Right lobe of liver (tissue), 6 donors: ENCODE measurements around the gene IFNL3. TPM values are rescaled to one million over a fixed set of nuclear protein-coding genes. Genes with fewer than 3 reads are reported as not detected.

Source experiments
- ATAC-seq, 4 donors: fragments of 200-7000 bp; cut with Tn5 transposase; one replicate each; pipeline ENCODE4 v1.9.1; 2020; ENCODE audit warnings: mild to moderate bottlenecking in 4 of 4, moderate library complexity in 4 of 4
- DNase-seq, 3 donors: peaks; one replicate each; pipeline ENCODE4 v3.0.0-alpha.2; 2020
- H3K27ac ChIP-seq, 3 donors: fragments of 200-600 bp; one replicate each; pipeline ENCODE4 v1.8.0; 2022
- H3K27me3 ChIP-seq, 2 donors: fragments of 200-600 bp; one replicate each; pipeline ENCODE4 v1.8.0; 2022
- H3K36me3 ChIP-seq, 4 donors: fragments of 200-600 bp; sonication (generic) in 1 of 4; one replicate each; pipeline versions ENCODE4 v1.5.1 to v1.8.0; 2017 to 2022; ENCODE audit warnings: control low read depth in 1 of 4
- H3K4me1 ChIP-seq, 4 donors: fragments of 200-600 bp; sonication (generic) in 1 of 4; one replicate each; pipeline versions ENCODE4 v1.5.1 to v1.8.0; 2017 to 2022; ENCODE audit warnings: control low read depth in 1 of 4
- H3K4me3 ChIP-seq, 3 donors: fragments of 200-600 bp; one replicate each; pipeline ENCODE4 v1.8.0; 2022
- H3K9me3 ChIP-seq, 4 donors: fragments of 200-600 bp; sonication (generic) in 1 of 4; one replicate each; pipeline versions ENCODE4 v1.5.1 to v1.8.0; 2017 to 2022; ENCODE audit warnings: control low read depth in 1 of 4
- POLR2A ChIP-seq: fragments of 450-650 bp; IDR thresholded peaks from one replicate; pipeline ENCODE4 v1.6.1; 2017; ENCODE audit warnings: antibody characterized with exemption, mild to moderate bottlenecking
- WGBS: methylation state at CpG from one replicate; pipeline ENCODE4 v1.1.6; 2018; ENCODE audit warnings: low coverage, low lambda C conversion rate; ENCODE audit not compliant: insufficient coverage; ENCODE audit errors: missing lambda C conversion rate; 5-methylcytosine and 5-hydroxymethylcytosine counted together
- intact Hi-C, 2 donors: fragments of 100-400 bp; cut with DNase I; formaldehyde crosslinking; loops; one replicate each; pipeline versions ENCODE4 v1.11.2 to v1.14.1; 2022
- total RNA-seq, 6 experiments: library from RNA; depleted of rRNA in 2 of 6; stranded (reverse); fragments of >200 nt in 2 of 6; fragmentation: NEBNext Ultra II Directional in 3 of 6; extraction: Animal tissue kit (Norgen Biotek cat#: 25700) in 3 of 6; gene quantifications; one replicate each; pipeline versions ENCODE4 v1.1.0 to v1.2.4, GENCODE V29; 2016 to 2023
- TF ChIP-seq, protein P1 (sequence below), 4 donors: fragments of 200-600 bp in 3 of 4; fragments of 450-650 bp in 1 of 4; IDR thresholded peaks; one replicate each; pipeline versions ENCODE4 v1.5.1 to v1.8.0; 2016 to 2022; ENCODE audit warnings: antibody characterized with exemption in 4 of 4, mild to moderate bottlenecking in 2 of 4
- donor health status: DM: no; HTN: yes; CAD: no.
- donor health status: DM: no; HTN: no; CAD: no.
- donor health status: DM: no; HTN: no; CAD: no.
- donor health status: DM: no; HTN: yes; CAD: no.
- donor health status: DM: no; HTN: yes; CAD: no.

Gene IFNL3
- total RNA-seq, 6 experiments from 2014 or later, result not detected

DNA sequence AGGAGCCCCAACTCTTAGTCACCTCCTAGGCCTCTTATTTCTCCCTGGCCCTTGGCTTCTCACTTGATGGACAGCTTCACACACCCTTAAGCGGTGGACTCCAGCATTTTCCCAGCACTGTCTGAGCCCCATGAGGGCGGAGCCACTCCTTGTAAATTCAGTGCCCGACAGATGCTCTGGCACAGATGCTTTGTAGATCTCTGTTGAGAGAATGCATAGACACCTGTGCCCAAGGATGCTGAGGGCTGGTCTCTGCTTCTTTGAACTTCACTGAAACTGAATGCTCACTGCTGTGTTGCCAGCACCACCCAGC, 44.0 kb downstream of the IFNL3 start:
- no peak for DNase-seq
- H3K36me3 ChIP-seq, result no peaks in the 10 kb centered on the region
- H3K4me1 ChIP-seq, result peaks cover 0 to 4% (median 0%) of the 10 kb centered on the region in 4 donors
- intact Hi-C loops, result loop anchor here (10.0 kb wide), 2 partner anchors 114 to 124 kb away; partner anchors contain the start of gene LRFN1 (in 1 of the 2)
- TF ChIP-seq, protein P1, sequence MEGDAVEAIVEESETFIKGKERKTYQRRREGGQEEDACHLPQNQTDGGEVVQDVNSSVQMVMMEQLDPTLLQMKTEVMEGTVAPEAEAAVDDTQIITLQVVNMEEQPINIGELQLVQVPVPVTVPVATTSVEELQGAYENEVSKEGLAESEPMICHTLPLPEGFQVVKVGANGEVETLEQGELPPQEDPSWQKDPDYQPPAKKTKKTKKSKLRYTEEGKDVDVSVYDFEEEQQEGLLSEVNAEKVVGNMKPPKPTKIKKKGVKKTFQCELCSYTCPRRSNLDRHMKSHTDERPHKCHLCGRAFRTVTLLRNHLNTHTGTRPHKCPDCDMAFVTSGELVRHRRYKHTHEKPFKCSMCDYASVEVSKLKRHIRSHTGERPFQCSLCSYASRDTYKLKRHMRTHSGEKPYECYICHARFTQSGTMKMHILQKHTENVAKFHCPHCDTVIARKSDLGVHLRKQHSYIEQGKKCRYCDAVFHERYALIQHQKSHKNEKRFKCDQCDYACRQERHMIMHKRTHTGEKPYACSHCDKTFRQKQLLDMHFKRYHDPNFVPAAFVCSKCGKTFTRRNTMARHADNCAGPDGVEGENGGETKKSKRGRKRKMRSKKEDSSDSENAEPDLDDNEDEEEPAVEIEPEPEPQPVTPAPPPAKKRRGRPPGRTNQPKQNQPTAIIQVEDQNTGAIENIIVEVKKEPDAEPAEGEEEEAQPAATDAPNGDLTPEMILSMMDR (IDR thresholded peaks at IDR 0.05), result no peak
- no peak for TF ChIP-seq POLR2A
- H3K4me3 ChIP-seq, result no peak overlapping the region
- 70% methylated on average over 2 of the region's 3 CpGs for WGBS
- no peak overlapping the region for H3K27ac ChIP-seq
- H3K9me3 ChIP-seq, result no peaks in the 10 kb centered on the region
- H3K27me3 ChIP-seq, result peaks cover 5 to 10% of the 10 kb centered on the region in 2 donors
- ATAC-seq, result no peak

GRCh38 chr19:39200066-39200802, 44.6 kb downstream of the IFNL3 start:
- Histone ChIP-seq H3K36me3 (no peaks in the 10 kb centered on the region), H3K27me3 (peaks cover 5 to 11% of the 10 kb centered on the region in 2 donors), H3K27ac (no peak overlapping the region), H3K4me1 (peaks cover 0 to 4% (median 0%) of the 10 kb centered on the region in 4 donors), H3K4me3 (no peak overlapping the region), H3K9me3 (no peaks in the 10 kb centered on the region)
- intact Hi-C loops, result loop anchor here (10.0 kb wide), 2 partner anchors 115 to 125 kb away; partner anchors contain the start of gene LRFN1 (in 1 of the 2)
- no peak for DNase-seq
- ATAC-seq, result no peak
- 54% methylated on average over 6 of the region's 32 CpGs for WGBS
- TF ChIP-seq, protein P1 (IDR thresholded peaks at IDR 0.05), result no peak
- TF ChIP-seq POLR2A, result no peak

DNA sequence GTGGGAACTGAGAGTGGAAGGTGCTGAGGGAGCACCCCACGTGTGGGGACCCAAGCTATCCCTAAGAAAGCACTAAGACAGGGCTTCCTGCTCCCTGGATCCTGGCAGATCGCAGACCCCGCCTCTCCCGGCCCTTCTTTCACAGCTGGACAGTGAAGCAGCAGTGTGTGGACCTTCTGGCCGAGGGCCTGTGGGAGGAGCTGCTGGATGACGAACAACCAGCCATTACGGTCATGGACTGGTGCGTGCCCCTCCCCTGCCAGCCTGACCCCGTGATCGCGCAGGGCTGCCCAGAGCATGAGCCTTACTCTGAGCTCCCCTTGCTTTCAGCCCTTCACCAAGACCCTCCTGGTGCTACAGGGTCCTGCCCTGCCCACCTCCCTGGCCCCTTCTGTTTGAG, 45.8 kb downstream of the IFNL3 start:
- intact Hi-C loops, result no loop called here
- DNase-seq (no peak), ATAC-seq (peak; percentile 15 to 63 (median 30))
- H3K4me1 ChIP-seq, result peaks cover 0 to 4% (median 0%) of the 10 kb centered on the region in 4 donors
- TF ChIP-seq POLR2A, result no peak
- TF ChIP-seq, protein P1 (IDR thresholded peaks at IDR 0.05), result no peak
- WGBS, result 10% methylated on average over 2 of the region's 11 CpGs
- no peak overlapping the region for H3K4me3 ChIP-seq
- no peak overlapping the region for H3K27ac ChIP-seq
- no peaks in the 10 kb centered on the region for H3K36me3 ChIP-seq
- peaks cover 5 to 12% of the 10 kb centered on the region in 2 donors for H3K27me3 ChIP-seq
- no peaks in the 10 kb centered on the region for H3K9me3 ChIP-seq

DNA sequence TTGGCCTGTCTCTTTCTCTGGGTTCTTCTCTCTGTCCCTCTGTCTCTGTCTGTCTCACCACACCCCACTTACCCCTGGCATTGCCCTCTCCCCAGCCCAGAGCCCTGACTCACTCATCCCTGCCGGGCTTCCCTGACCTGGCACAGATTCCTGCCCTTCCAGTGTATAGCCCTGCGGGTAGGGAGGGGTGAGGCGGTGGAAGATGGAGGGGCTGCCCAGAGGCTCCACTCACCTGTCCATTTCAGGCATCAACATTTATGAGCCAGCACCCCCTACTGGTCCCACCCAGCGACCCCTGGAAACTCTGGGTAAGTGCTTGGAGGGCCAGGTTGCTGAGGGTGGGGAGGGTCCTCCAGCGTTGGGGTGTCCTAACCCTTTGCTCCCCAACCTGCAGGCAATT, 47.0 kb downstream of the IFNL3 start:
- DNase-seq, result no peak
- H3K27me3 ChIP-seq, result peaks cover 5 to 9% of the 10 kb centered on the region in 2 donors
- H3K4me1 ChIP-seq, result peaks cover 0 to 4% (median 0%) of the 10 kb centered on the region in 4 donors
- TF ChIP-seq, protein P1 (IDR thresholded peaks at IDR 0.05), result no peak
- TF ChIP-seq POLR2A, result no peak
- intact Hi-C loops, result no loop called here
- H3K36me3 ChIP-seq, result no peaks in the 10 kb centered on the region
- WGBS, result 14% methylated on average over 1 of the region's 5 CpGs
- H3K4me3 ChIP-seq, result no peak overlapping the region
- H3K27ac ChIP-seq, result no peak overlapping the region
- no peak for ATAC-seq
- H3K9me3 ChIP-seq, result no peaks in the 10 kb centered on the region
